Mesothelial cell of epicardium (in vitro differentiated cells): ENCODE results near the gene ROBO2. TPM values are rescaled to one million over a fixed set of nuclear protein-coding genes. Genes with fewer than 3 reads are reported as not detected.
A peak's percentile ranks its signal among the peaks of the same experiment; 100 is the strongest.

Experiments used
- DNase-seq, 2 experiments: peaks; one replicate each; pipeline ENCODE4 v3.0.0; 2021; ENCODE audit warnings: low spot score in 2 of 2; ENCODE audit not compliant: unreplicated experiment in 2 of 2
- H3K27ac Mint-ChIP-seq: 2 replicates; pipeline ENCODE4 v1.8.0; 2021; ENCODE audit warnings: mixed read lengths
- H3K27me3 Mint-ChIP-seq: 2 replicates; pipeline ENCODE4 v1.8.0; 2021; ENCODE audit warnings: low read depth, mixed read lengths
- H3K36me3 Mint-ChIP-seq: 2 replicates; pipeline ENCODE4 v1.8.0; 2021; ENCODE audit warnings: mixed read lengths
- H3K4me1 Mint-ChIP-seq: 2 replicates; pipeline ENCODE4 v1.8.0; 2021; ENCODE audit warnings: mixed read lengths
- H3K4me3 Mint-ChIP-seq: 2 replicates; pipeline ENCODE4 v1.8.0; 2021; ENCODE audit warnings: mild to moderate bottlenecking, moderate library complexity, mixed read lengths
- H3K9me3 Mint-ChIP-seq: 2 replicates; pipeline ENCODE4 v1.8.0; 2021; ENCODE audit warnings: mixed read lengths
- total RNA-seq: library from RNA; stranded (reverse); gene quantifications from 3 replicates; pipeline ENCODE4 v1.2.1, GENCODE V29; 2021
- TF ChIP-seq, protein P1 (sequence below): fragments of 200-600 bp; sonication (generic); IDR thresholded peaks from one replicate; pipeline ENCODE4 v1.5.0; 2021; ENCODE audit warnings: antibody characterized with exemption; ENCODE audit not compliant: unreplicated experiment

The ROBO2 gene
- total RNA-seq, 1 donor from 2014 or later: 82.3 TPM

- Mint-ChIP-seq H3K27ac (peak overlapping the region; percentile 16), H3K27me3 (no peaks in the 10 kb centered on the region), H3K4me3 (no peak overlapping the region), H3K36me3 (no peaks in the 10 kb centered on the region), H3K4me1 (peaks cover 11% of the 10 kb centered on the region), H3K9me3 (no peaks in the 10 kb centered on the region)
- no peak for DNase-seq
- TF ChIP-seq, protein P1, sequence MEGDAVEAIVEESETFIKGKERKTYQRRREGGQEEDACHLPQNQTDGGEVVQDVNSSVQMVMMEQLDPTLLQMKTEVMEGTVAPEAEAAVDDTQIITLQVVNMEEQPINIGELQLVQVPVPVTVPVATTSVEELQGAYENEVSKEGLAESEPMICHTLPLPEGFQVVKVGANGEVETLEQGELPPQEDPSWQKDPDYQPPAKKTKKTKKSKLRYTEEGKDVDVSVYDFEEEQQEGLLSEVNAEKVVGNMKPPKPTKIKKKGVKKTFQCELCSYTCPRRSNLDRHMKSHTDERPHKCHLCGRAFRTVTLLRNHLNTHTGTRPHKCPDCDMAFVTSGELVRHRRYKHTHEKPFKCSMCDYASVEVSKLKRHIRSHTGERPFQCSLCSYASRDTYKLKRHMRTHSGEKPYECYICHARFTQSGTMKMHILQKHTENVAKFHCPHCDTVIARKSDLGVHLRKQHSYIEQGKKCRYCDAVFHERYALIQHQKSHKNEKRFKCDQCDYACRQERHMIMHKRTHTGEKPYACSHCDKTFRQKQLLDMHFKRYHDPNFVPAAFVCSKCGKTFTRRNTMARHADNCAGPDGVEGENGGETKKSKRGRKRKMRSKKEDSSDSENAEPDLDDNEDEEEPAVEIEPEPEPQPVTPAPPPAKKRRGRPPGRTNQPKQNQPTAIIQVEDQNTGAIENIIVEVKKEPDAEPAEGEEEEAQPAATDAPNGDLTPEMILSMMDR: no peak
These were observed 102.7 kb downstream of the ROBO2 start for GRCh38 chr3:77142578-77142977.

GRCh38 chr3:77146004-77146403, 106.1 kb downstream of the ROBO2 start:
- Mint-ChIP-seq H3K27me3 (no peaks in the 10 kb centered on the region), H3K9me3 (no peaks in the 10 kb centered on the region), H3K4me1 (peaks cover 9% of the 10 kb centered on the region), H3K4me3 (no peak overlapping the region), H3K36me3 (no peaks in the 10 kb centered on the region), H3K27ac (no peak overlapping the region)
- DNase-seq: no peak
- TF ChIP-seq, protein P1: no peak

- DNase-seq: no peak
- Mint-ChIP-seq H3K27ac (no peak overlapping the region), H3K9me3 (no peaks in the 10 kb centered on the region), H3K4me1 (peaks cover 9% of the 10 kb centered on the region), H3K36me3 (no peaks in the 10 kb centered on the region), H3K4me3 (no peak overlapping the region), H3K27me3 (no peaks in the 10 kb centered on the region)
- TF ChIP-seq, protein P1: no peak
These were observed 108.1 kb downstream of the ROBO2 start for GRCh38 chr3:77147836-77148578.

DNA sequence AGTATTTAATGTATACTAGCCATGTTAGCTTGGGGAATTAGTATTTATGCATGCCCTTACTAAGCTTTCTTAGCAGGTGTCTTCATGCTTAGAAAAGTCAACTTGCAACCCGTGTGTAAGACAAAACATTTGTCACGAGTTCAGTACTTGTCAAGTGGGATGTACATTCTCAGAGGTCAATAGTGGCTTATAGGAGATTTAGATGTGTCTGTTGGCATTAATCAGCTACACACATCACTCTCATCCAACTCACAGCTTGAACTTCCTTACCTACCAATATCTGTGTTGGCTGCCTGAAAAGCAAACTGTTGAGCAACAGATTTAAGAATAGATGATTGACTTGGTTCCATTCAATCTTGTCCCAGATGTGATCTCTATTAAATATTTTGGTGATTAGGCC, 109.5 kb downstream of the ROBO2 start:
- Mint-ChIP-seq H3K9me3 (no peaks in the 10 kb centered on the region), H3K27me3 (no peaks in the 10 kb centered on the region), H3K36me3 (no peaks in the 10 kb centered on the region), H3K27ac (no peak overlapping the region), H3K4me3 (no peak overlapping the region), H3K4me1 (peaks cover under 1% of the 10 kb centered on the region)
- DNase-seq: no peak
- TF ChIP-seq, protein P1: no peak

GRCh38 chr3:77150028-77150427, 110.1 kb downstream of the ROBO2 start:
- Mint-ChIP-seq H3K27ac (no peak overlapping the region), H3K4me1 (no peaks in the 10 kb centered on the region), H3K27me3 (no peaks in the 10 kb centered on the region), H3K4me3 (no peak overlapping the region), H3K36me3 (no peaks in the 10 kb centered on the region), H3K9me3 (no peaks in the 10 kb centered on the region)
- TF ChIP-seq, protein P1: no peak
- no peak for DNase-seq
